Measurements from ENCODE around the gene RABL3.

RABL3 gene

GRCh38 chr3:120685411-120685810 is 56.9 kb downstream of the RABL3 start:
- Histone ChIP-seq H3K9ac (ENCODE audit: low read length) (no peak overlapping the region), H3K4me1 (ENCODE audit: low read length) (peaks cover 39% of the 10 kb centered on the region), H3K4me2 (ENCODE audit: low read length) (no peak overlapping the region), H2AFZ (ENCODE audit: low read depth, low read length) (no peak overlapping the region), H3K27me3 (ENCODE audit: low read depth, low read length) (no peaks in the 10 kb centered on the region), H3K27ac (ENCODE audit: low read length) (no peak overlapping the region), H3K79me2 (ENCODE audit: low read length) (no peaks in the 10 kb centered on the region), H4K20me1 (ENCODE audit: insufficient read depth, low read length) (no peaks in the 10 kb centered on the region), H3K9me3 (ENCODE audit: insufficient read depth, low read length) (no peaks in the 10 kb centered on the region), H3K4me3 (ENCODE audit: low read length) (no peak overlapping the region), H3K36me3 (replicated peaks; ENCODE audit: low read depth, low read length) (peaks cover 11% of the 10 kb centered on the region)
- TF ChIP-seq CTCF (IDR thresholded peaks at IDR 0.05; ENCODE audit: low read depth, low read length): no peak
- no peak for TF ChIP-seq EZH2phosphoT487 (IDR thresholded peaks at IDR 0.05; ENCODE audit: low read depth)

GRCh38 chr3:120684896-120685295 is 57.4 kb downstream of the RABL3 start:
- no peak overlapping the region for H3K4me3 ChIP-seq (ENCODE audit: low read length)
- H2AFZ ChIP-seq (ENCODE audit: low read depth, low read length): no peak overlapping the region
- H4K20me1 ChIP-seq (ENCODE audit: insufficient read depth, low read length): no peaks in the 10 kb centered on the region
- no peak for TF ChIP-seq EZH2phosphoT487 (IDR thresholded peaks at IDR 0.05; ENCODE audit: low read depth)
- TF ChIP-seq CTCF (IDR thresholded peaks at IDR 0.05; ENCODE audit: low read depth, low read length): no peak
- no peak overlapping the region for H3K27ac ChIP-seq (ENCODE audit: low read length)
- H3K9ac ChIP-seq (ENCODE audit: low read length): no peak overlapping the region
- peaks cover 39% of the 10 kb centered on the region for H3K4me1 ChIP-seq (ENCODE audit: low read length)
- H3K36me3 ChIP-seq (replicated peaks; ENCODE audit: low read depth, low read length): peaks cover 11% of the 10 kb centered on the region
- H3K9me3 ChIP-seq (ENCODE audit: insufficient read depth, low read length): no peaks in the 10 kb centered on the region
- H3K27me3 ChIP-seq (ENCODE audit: low read depth, low read length): no peaks in the 10 kb centered on the region
- no peaks in the 10 kb centered on the region for H3K79me2 ChIP-seq (ENCODE audit: low read length)
- no peak overlapping the region for H3K4me2 ChIP-seq (ENCODE audit: low read length)

- peaks cover 8% of the 10 kb centered on the region for H3K36me3 ChIP-seq (replicated peaks; ENCODE audit: low read depth, low read length)
- no peaks in the 10 kb centered on the region for H3K79me2 ChIP-seq (ENCODE audit: low read length)
- no peaks in the 10 kb centered on the region for H3K27me3 ChIP-seq (ENCODE audit: low read depth, low read length)
- H3K27ac ChIP-seq (ENCODE audit: low read length): no peak overlapping the region
- no peak overlapping the region for H2AFZ ChIP-seq (ENCODE audit: low read depth, low read length)
- H3K4me3 ChIP-seq (ENCODE audit: low read length): no peak overlapping the region
- peaks cover 42% of the 10 kb centered on the region for H3K4me1 ChIP-seq (ENCODE audit: low read length)
- H3K9me3 ChIP-seq (ENCODE audit: insufficient read depth, low read length): no peaks in the 10 kb centered on the region
- no peaks in the 10 kb centered on the region for H4K20me1 ChIP-seq (ENCODE audit: insufficient read depth, low read length)
- H3K9ac ChIP-seq (ENCODE audit: low read length): no peak overlapping the region
- no peak for TF ChIP-seq EZH2phosphoT487 (IDR thresholded peaks at IDR 0.05; ENCODE audit: low read depth)
- no peak for TF ChIP-seq CTCF (IDR thresholded peaks at IDR 0.05; ENCODE audit: low read depth, low read length)
- no peak overlapping the region for H3K4me2 ChIP-seq (ENCODE audit: low read length)
Observed at GRCh38 chr3:120683671-120684301, 58.5 kb downstream of the RABL3 start.

- Histone ChIP-seq H3K79me2 (ENCODE audit: low read length) (no peaks in the 10 kb centered on the region), H3K9ac (ENCODE audit: low read length) (no peak overlapping the region), H3K4me2 (ENCODE audit: low read length) (no peak overlapping the region), H3K27me3 (ENCODE audit: low read depth, low read length) (no peaks in the 10 kb centered on the region), H3K27ac (ENCODE audit: low read length) (no peak overlapping the region), H3K4me3 (ENCODE audit: low read length) (no peak overlapping the region), H4K20me1 (ENCODE audit: insufficient read depth, low read length) (no peaks in the 10 kb centered on the region), H3K4me1 (ENCODE audit: low read length) (peaks cover 42% of the 10 kb centered on the region), H3K36me3 (replicated peaks; ENCODE audit: low read depth, low read length) (peaks cover 8% of the 10 kb centered on the region), H3K9me3 (ENCODE audit: insufficient read depth, low read length) (no peaks in the 10 kb centered on the region), H2AFZ (ENCODE audit: low read depth, low read length) (no peak overlapping the region)
- TF ChIP-seq EZH2phosphoT487 (IDR thresholded peaks at IDR 0.05; ENCODE audit: low read depth) (no peak), CTCF (IDR thresholded peaks at IDR 0.05; ENCODE audit: low read depth, low read length) (no peak)
Observed at GRCh38 chr3:120683213-120683612, 59.1 kb downstream of the RABL3 start.

All from OCI-LY3 (cell line).